Activated CD8-positive, alpha-beta memory T cell treated with anti-CD3 and anti-CD28 coated beads, Interleukin-2, amount 50 U/mL, for 48 hours (primary cell): ENCODE data around the gene ERVFRD-1.
"Not testable (repeated sequence)": the region's sequence is repeated elsewhere in the genome, so short reads cannot be mapped to it uniquely, and the experiment has no call there.

ENCODE experiments used
- DNase-seq: peaks from one replicate; pipeline ENCODE4 v3.0.0-alpha.2; 2020

The ERVFRD-1 gene

GRCh38 chr6:11128608-11129007, 17.1 kb upstream of the ERVFRD-1 start:
- DNase-seq = no peak

GRCh38 chr6:11126876-11127275, 15.4 kb upstream of the ERVFRD-1 start:
- no peak for DNase-seq

GRCh38 chr6:11123978-11124377, 12.5 kb upstream of the ERVFRD-1 start:
- no peak for DNase-seq

GRCh38 chr6:11122380-11122779, 10.9 kb upstream of the ERVFRD-1 start:
- DNase-seq = no peak

- DNase-seq = no peak
Observed at GRCh38 chr6:11121851-11122250, 10.3 kb upstream of the ERVFRD-1 start.

- no peak for DNase-seq
Observed at GRCh38 chr6:11120271-11121005, 8.9 kb upstream of the ERVFRD-1 start.

GRCh38 chr6:11115808-11116536, 4.4 kb upstream of the ERVFRD-1 start:
- DNase-seq = not testable (repeated sequence)

GRCh38 chr6:11113038-11113437, 1.5 kb upstream of the ERVFRD-1 start:
- DNase-seq = no peak

- no peak for DNase-seq
Observed at GRCh38 chr6:11111769-11112437, 378 bp upstream of the ERVFRD-1 start.

- DNase-seq = no peak
Observed at GRCh38 chr6:11108726-11109125, 2.8 kb downstream of the ERVFRD-1 start.

GRCh38 chr6:11103065-11103464, 8.5 kb downstream of the ERVFRD-1 start:
- no peak for DNase-seq

GRCh38 chr6:11101417-11101816, 10.1 kb downstream of the ERVFRD-1 start:
- no peak for DNase-seq

GRCh38 chr6:11098004-11098403, 13.5 kb downstream of the ERVFRD-1 start:
- DNase-seq = no peak

GRCh38 chr6:11097476-11097875, 14.0 kb downstream of the ERVFRD-1 start:
- DNase-seq = no peak

GRCh38 chr6:11096109-11096508, 15.4 kb downstream of the ERVFRD-1 start:
- no peak for DNase-seq

- no peak for DNase-seq
Observed at GRCh38 chr6:11094941-11095340, 16.6 kb downstream of the ERVFRD-1 start.

- peak; percentile 77 for DNase-seq
Observed at GRCh38 chr6:11094411-11094851, 17.1 kb downstream of the ERVFRD-1 start.

- peak; percentile 94 for DNase-seq
Observed at GRCh38 chr6:11093626-11094410, 17.7 kb downstream of the ERVFRD-1 start, which contains the start of gene SMIM13. Gene SMIM13 (plus strand): TSS chr6:11093834. CDS start chr6:11094314, 480 bp downstream.

- no peak for DNase-seq
Observed at GRCh38 chr6:11093376-11093625, 18.2 kb downstream of the ERVFRD-1 start.

GRCh38 chr6:11092668-11093375, 18.7 kb downstream of the ERVFRD-1 start:
- DNase-seq = no peak

GRCh38 chr6:11091141-11091540, 20.4 kb downstream of the ERVFRD-1 start:
- DNase-seq = not testable (repeated sequence)

- no peak for DNase-seq
Observed at GRCh38 chr6:11089695-11090094, 21.8 kb downstream of the ERVFRD-1 start.
